C4-2B (cell line): ENCODE measurements around the gene SLC1A4.

Experiments
- ZFX ChIP-seq: fragments of 450-650 bp; IDR thresholded peaks from 2 replicates; pipeline ENCODE4 v1.6.1; 2017
- TF ChIP-seq, protein P1 (sequence below): fragments of 450-650 bp; conservative IDR thresholded peaks from 2 replicates; pipeline ENCODE4 v1.5.1; 2017; ENCODE audit warnings: mild to moderate bottlenecking

DNA sequence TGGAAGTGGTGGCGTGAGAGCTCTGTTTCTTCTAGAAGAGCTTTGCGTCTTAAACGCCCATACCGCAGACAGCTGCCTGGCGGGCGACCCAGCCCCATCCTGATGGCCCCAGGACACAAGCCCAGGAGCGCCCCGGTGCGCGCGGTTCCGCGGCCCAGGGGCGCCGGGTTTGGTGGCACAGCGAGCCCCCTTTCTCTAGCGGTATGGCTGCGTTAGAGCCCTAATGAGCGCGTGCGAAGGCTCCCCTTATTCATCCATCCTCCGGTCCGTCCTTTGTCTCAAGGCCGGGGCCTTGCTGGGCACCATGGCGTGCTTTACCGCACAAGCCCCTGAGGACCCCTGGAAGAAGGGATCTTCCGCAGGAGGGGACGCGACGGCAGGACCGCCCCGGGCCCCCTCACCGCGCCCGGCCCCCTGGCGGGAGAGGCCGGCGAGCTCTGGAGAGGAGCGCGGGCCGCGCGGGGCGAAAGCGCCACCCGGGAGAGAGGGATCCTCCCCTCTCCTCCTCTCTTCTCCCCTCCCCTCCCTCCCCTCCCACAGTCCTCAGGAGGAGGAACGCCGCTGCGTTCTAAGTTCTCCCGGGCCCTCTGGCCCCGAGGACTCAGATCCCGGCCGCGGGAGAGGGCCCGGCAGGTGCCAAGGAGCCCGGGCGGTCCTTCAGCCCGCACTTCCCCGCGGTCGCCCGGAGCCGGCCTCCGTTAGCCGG, 626 bp upstream of the SLC1A4 start:
- TF ChIP-seq, protein P1, sequence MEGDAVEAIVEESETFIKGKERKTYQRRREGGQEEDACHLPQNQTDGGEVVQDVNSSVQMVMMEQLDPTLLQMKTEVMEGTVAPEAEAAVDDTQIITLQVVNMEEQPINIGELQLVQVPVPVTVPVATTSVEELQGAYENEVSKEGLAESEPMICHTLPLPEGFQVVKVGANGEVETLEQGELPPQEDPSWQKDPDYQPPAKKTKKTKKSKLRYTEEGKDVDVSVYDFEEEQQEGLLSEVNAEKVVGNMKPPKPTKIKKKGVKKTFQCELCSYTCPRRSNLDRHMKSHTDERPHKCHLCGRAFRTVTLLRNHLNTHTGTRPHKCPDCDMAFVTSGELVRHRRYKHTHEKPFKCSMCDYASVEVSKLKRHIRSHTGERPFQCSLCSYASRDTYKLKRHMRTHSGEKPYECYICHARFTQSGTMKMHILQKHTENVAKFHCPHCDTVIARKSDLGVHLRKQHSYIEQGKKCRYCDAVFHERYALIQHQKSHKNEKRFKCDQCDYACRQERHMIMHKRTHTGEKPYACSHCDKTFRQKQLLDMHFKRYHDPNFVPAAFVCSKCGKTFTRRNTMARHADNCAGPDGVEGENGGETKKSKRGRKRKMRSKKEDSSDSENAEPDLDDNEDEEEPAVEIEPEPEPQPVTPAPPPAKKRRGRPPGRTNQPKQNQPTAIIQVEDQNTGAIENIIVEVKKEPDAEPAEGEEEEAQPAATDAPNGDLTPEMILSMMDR, result peak; percentile 22; the same call in 1 of the 2 replicates
- no peak for TF ChIP-seq ZFX
